Amniotic epithelial cell (primary cell): ENCODE measurements around the gene AP1G2.

Experiments
- DNase-seq: peaks from one replicate; pipeline ENCODE4 v3.0.0-alpha.2; 2010; ENCODE audit warnings: low read depth

AP1G2 gene

GRCh38 chr14:23558346-23559009 is 9.1 kb downstream of the AP1G2 start:
- DNase-seq, result no peak

- DNase-seq, result no peak
These were observed 9.6 kb downstream of the AP1G2 start for GRCh38 chr14:23557946-23558345.

- DNase-seq, result no peak
These were observed 10.1 kb downstream of the AP1G2 start for GRCh38 chr14:23557521-23557920.

- no peak for DNase-seq
These were observed 10.7 kb downstream of the AP1G2 start for GRCh38 chr14:23556700-23557440.

- DNase-seq, result peak; percentile 82
These were observed 11.5 kb downstream of the AP1G2 start, which contains the start of gene THTPA for GRCh38 chr14:23555882-23556699. THTPA (plus strand) TSS chr14:23556271; CDS start chr14:23556758, 487 bp downstream.

GRCh38 chr14:23555533-23555881 is 12.1 kb downstream of the AP1G2 start:
- DNase-seq, result no peak

- DNase-seq, result no peak
These were observed 16.1 kb downstream of the AP1G2 start, which contains the start of gene ZFHX2 for GRCh38 chr14:23551266-23552028. ZFHX2 (minus strand) TSS chr14:23551765; CDS start chr14:23535325, 16,440 bp downstream.

- DNase-seq, result no peak
These were observed 16.8 kb downstream of the AP1G2 start for GRCh38 chr14:23550812-23551265.

GRCh38 chr14:23550131-23550811 is 17.3 kb downstream of the AP1G2 start:
- DNase-seq, result no peak

GRCh38 chr14:23548351-23549318 is 19.0 kb downstream of the AP1G2 start:
- DNase-seq, result peak; percentile 67

- no peak for DNase-seq
These were observed 19.7 kb downstream of the AP1G2 start for GRCh38 chr14:23547924-23548323.

GRCh38 chr14:23546450-23547035 is 21.0 kb downstream of the AP1G2 start:
- DNase-seq, result no peak

- DNase-seq, result no peak
These were observed 21.7 kb downstream of the AP1G2 start for GRCh38 chr14:23545740-23546365.

- DNase-seq, result no peak
These were observed 22.8 kb downstream of the AP1G2 start for GRCh38 chr14:23544511-23545447.

- no peak for DNase-seq
These were observed 24.2 kb downstream of the AP1G2 start for GRCh38 chr14:23543403-23543802.

- no peak for DNase-seq
These were observed 25.3 kb downstream of the AP1G2 start for GRCh38 chr14:23542261-23542660.

- DNase-seq, result no peak
These were observed 27.5 kb downstream of the AP1G2 start for GRCh38 chr14:23540141-23540469.
